Measurements from ENCODE around the gene FXYD5.

FXYD5 gene

GRCh38 chr19:35217649-35217990 is 63.1 kb downstream of the FXYD5 start:
- no peak for DNase-seq

DNA sequence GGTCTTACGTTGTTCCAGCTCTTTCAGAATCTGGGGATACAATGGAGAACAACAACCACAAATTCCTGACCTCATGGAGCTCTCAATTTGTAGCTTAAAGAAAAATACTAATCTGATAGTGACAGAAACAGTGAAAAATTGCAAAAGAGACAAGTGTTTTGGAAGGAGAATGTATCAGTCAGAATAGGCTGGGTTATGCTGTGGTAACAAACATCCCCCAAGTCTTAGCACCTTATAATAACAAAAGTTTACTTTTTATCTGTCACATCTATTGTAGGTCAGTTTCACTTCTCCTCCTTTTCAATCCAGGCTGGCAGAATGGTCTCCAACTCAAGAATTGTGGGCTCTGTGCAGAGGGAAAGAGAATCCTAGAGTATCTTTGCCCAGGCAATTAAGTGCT is 64.5 kb downstream of the FXYD5 start:
- no peak for DNase-seq

Data from NCI-H1694 (cell line).